Erythroblast (primary cell): ENCODE results near the gene PCBP4.

ENCODE experiments used
- GATA1 ChIP-seq: IDR thresholded peaks from 2 replicates; pipeline ENCODE4 v1.6.1; 2011; ENCODE audit warnings: low read depth, mild to moderate bottlenecking, control low read depth, low read length, moderate library complexity
- POLR2A ChIP-seq: IDR thresholded peaks from 2 replicates; pipeline ENCODE4 v1.6.1; 2011; ENCODE audit warnings: mild to moderate bottlenecking, low read length

DNA sequence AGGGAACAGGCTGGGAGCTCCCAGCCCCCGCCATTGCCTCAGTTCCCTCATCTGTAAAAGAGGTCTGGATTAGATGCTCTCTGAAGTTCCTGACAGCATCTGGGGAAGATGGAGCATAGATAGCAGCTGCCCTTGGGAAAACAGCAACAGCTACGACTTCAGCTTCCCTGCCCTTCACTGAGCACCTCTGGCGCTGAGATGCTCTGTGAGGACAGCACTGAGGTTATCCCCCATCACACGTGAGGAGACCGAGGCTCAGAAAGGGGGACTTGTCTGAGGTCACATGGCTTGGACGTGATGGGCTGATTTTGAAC is 39.5 kb upstream of the PCBP4 start:
- TF ChIP-seq POLR2A (no peak), GATA1 (no peak)
